PC-3 (cell line): ENCODE measurements around the gene RPL13.

Experiments used
- CTCF ChIP-seq: fragments of 300-600 bp; sonication (generic); conservative IDR thresholded peaks from 2 replicates; pipeline ENCODE4 v1.5.1; 2017; ENCODE audit warnings: antibody characterized with exemption, low read depth, mild to moderate bottlenecking, low read length
- EZH2phosphoT487 ChIP-seq: fragments of 300-600 bp; sonication (generic); IDR thresholded peaks from 2 replicates; pipeline ENCODE4 v1.6.1; 2018; ENCODE audit warnings: mild to moderate bottlenecking, antibody characterized with exemption, low read length, borderline replicate concordance

DNA sequence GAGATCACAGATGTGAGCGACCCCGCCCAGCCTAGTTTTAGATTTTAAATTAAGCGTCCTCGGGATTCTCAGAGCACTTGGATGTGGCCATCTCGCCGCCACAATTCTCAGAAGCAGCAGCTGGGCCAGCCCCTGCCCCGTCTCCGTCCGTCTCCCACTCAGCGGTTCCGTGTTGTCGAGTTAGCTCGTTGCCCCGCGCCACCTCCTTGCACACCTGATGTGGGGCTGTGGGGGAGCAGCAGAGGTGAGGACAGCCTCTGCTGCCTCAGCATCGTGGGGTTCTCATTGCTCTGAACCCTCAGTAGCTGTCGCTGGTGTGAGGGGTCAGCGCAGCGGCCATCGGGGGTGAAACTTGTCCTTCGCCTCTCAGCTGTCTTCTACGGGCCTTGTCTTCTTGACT, 8.2 kb upstream of the RPL13 start:
- no peak for TF ChIP-seq EZH2phosphoT487
- TF ChIP-seq CTCF, result no peak
